Esophagus squamous epithelium (tissue), 4 donors: ENCODE data around the gene WASHC2C.
"Not testable (repeated sequence)": the region's sequence is repeated elsewhere in the genome, so short reads cannot be mapped to it uniquely, and the experiment has no call there.

Experiments
- POLR2A ChIP-seq, 4 donors: fragments of 450-650 bp; IDR thresholded peaks; one replicate each; pipeline ENCODE4 v1.6.1; 2017; ENCODE audit warnings: antibody characterized with exemption in 4 of 4, mild to moderate bottlenecking in 4 of 4, moderate library complexity in 3 of 4
- TF ChIP-seq, protein P1 (sequence below), 6 experiments: fragments of 450-650 bp in 4 of 6; fragments of 200-600 bp in 2 of 6; sonication (generic) in 2 of 6; IDR thresholded peaks; one replicate each; pipeline ENCODE4 v1.5.1; 2016 to 2019; ENCODE audit warnings: antibody characterized with exemption in 6 of 6, mild to moderate bottlenecking in 4 of 6, moderate library complexity in 4 of 6

DNA sequence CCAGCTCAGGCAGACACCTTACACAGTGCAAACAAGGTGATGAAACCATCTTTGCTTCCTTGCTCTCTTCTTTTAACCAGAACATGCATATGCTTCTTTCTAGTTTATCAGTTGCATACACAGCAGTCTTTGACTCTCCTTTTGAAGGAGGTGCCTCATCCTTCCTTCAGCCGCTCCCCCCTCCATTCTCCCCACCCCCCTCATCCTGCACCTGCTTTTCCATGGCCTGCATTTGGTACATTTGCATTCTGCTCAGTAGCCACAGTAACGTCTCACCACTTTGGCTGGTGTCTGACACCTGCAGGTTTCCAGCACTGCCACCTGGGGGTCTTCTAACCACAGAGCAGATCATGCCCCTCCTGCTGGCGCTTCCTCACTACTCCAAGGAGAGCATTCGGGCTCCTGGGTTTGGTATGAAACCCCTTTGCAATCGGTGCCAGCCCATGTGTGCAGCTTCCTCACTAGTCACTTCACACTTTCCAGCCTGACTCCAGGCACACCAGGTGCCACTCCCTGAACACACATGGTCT, 60.2 kb downstream of the WASHC2C start:
- TF ChIP-seq, protein P1, sequence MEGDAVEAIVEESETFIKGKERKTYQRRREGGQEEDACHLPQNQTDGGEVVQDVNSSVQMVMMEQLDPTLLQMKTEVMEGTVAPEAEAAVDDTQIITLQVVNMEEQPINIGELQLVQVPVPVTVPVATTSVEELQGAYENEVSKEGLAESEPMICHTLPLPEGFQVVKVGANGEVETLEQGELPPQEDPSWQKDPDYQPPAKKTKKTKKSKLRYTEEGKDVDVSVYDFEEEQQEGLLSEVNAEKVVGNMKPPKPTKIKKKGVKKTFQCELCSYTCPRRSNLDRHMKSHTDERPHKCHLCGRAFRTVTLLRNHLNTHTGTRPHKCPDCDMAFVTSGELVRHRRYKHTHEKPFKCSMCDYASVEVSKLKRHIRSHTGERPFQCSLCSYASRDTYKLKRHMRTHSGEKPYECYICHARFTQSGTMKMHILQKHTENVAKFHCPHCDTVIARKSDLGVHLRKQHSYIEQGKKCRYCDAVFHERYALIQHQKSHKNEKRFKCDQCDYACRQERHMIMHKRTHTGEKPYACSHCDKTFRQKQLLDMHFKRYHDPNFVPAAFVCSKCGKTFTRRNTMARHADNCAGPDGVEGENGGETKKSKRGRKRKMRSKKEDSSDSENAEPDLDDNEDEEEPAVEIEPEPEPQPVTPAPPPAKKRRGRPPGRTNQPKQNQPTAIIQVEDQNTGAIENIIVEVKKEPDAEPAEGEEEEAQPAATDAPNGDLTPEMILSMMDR (IDR thresholded peaks at IDR 0.05) = not testable (repeated sequence)
- TF ChIP-seq POLR2A (IDR thresholded peaks at IDR 0.05) = not testable (repeated sequence)
